T follicular helper cell (primary cell): ENCODE measurements around the gene ARAP1.

Experiments used
- DNase-seq: peaks from one replicate; pipeline ENCODE4 v3.0.0-alpha.2; 2020; ENCODE audit warnings: low read depth

Gene ARAP1

GRCh38 chr11:72641522-72642042, 110.6 kb downstream of the ARAP1 start:
- no peak for DNase-seq

GRCh38 chr11:72639502-72640375, 112.5 kb downstream of the ARAP1 start:
- no peak for DNase-seq

DNA sequence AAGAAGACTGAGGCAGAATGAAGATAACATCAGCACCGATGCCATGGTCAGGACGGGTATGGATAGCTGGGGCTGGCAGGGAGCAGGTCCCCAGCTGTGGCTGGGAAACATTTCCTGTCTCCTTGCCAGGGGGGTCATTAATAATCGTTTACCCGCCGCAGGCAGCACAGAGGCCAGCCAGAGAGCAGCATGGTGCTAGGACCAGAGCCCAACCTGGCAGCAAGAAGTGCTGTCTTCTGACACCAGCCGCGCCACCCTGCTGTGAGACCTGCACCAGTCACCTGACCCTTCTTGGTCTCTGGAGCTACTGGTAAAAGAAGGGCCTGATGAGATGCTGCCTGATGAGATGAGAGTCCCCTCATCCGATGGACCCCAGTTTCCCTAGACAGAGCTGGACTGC, 114.3 kb downstream of the ARAP1 start:
- DNase-seq = no peak

DNA sequence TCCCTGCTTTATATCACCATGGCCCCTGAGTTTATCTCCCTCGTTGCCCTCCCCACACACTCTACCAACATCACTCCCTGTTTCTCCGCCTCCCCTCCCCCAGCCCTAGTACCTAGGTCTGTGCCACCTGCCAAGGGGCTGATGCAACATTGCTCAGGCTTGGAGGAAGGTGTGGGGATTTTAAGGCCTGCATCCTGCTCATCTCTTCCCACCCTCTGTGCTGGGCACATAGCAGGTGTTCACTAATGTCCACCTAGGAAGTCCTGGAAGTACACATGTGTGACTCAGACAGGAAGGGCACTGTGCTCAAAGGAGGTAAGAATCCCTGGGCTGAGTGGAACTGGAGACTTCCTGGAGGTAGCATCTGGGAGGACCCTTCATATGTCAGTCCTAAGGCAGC, 115.0 kb downstream of the ARAP1 start:
- DNase-seq = no peak

DNA sequence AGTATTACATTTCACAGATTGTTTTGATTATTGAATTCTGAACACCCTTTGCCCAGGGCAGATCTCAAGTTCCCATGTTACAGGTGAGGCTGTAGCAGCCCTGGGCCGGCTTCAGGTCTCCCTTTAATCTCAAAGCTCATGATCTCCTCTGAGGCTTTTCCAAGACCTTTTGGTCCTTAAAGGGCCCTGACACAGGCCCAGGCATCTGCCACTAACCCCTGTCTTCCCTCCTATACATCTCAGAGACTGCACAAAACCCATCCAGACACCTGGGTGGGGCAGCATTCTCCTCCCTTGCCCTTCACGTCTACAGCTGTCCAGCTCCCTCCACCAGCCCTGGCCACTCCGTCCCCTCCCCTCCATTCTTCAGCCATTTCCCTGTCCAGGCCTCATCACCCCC, 115.8 kb downstream of the ARAP1 start:
- no peak for DNase-seq

DNA sequence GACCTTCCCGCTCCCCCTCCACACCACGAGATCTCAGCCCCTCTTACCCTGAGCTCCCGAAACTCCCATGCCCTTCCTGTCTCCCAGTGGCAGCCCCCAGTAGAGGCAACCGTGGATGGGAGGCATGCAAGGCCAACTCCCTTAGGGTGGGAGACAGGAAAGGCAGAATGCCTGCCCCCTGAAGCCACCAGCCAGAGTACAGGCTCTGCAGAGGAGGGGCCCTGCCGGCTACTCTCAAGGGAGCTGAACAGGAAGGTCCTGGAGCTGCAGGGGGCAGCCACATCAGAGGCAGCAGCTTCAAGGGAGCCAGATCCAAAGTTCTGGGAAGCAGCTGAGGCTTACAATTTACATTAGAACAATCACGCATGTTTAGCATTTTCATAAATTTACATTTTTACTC, 116.3 kb downstream of the ARAP1 start:
- no peak for DNase-seq

DNA sequence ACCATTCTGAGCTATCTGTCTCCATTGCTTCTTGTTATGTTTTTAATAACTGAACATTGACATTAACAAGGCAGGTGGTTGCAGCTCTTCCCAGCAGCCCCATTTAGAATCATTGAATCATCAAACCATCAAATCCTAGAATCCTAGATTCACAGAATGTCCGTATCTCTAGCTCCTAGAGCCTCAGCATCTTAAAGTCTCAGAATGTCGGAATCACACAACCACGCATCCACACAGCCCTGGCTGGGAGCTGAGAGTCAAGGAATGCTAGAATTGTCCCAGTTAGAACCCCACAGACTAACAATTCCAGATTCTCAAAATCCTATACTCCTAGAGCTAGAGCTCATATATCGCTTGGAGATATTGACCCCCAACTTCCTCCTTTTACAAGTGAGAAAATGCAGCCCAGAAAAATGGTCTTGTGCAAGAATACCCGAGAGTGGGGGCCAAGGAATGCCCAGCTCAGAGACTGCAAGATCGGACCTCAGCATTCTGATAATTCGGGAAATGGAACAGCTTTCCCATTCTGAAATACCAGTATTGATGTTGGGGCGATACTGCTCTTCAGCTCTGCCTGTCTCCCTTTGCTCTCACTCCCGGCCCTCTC, 116.8 kb downstream of the ARAP1 start:
- DNase-seq = no peak
